CD4-positive, alpha-beta T cell treated with Interferon gamma for 1 hour (primary cell): Measurements from ENCODE around the gene KCNS1.

Experiments used
- DNase-seq: peaks from one replicate; pipeline ENCODE4 v3.0.0-alpha.2; 2020

Gene KCNS1

DNA sequence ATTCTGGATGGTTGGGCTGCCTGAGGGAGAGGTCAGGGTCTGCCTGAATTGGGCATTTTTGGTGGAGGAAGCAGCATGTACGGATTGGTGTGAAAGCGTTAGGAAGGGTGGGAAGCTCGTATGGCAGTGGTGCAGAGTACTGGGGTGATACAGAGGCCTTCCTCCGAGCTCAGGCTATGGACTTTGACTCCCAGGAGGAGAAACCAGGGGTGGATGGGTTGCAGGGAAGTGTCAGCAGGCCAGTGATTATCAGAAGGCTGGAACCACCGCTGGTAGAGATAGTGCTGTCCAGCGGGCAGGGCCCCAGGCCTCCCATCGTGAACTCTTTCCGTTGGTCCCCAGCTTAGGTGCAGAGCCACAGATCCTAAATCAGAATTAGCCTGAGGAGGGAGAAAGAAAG is 8.7 kb upstream of the KCNS1 start:
- no peak for DNase-seq

DNA sequence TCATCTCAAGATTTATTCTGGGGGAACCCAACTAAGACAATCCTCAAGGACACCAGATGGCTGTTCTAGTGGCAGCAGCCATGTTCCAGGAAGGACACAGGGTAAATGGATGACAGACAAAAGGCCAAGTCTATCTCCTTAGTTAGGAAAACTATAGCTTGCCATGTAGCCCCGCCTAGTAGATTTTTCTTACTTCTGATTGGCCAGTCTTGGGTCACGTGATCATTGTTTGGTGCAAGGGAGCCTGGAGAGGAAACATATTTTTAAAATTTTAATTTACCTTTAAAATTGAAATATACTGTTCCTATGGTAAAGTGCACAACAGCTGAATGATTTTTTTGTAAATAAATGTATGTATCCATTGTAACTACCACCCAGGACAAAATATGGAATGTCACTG is 4.4 kb upstream of the KCNS1 start:
- DNase-seq = no peak

DNA sequence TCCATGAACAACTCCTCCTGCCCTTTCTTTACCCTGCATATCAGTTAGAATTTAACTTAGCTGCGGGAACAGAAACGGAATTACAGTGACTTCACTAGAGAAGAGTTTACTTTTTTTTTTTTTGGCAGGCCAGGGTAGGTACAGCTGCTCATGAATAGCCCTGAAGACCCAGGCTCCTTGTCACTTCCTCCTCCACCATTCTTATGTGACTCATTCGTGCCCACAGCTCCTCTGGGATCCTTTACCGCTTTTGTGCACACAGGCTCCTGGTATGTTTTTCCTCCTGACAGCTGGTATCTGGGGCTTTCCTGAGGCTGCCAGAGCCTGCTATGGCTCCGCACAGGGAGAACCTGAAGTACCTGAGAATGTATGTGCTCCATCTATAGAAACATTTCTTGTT is 3.9 kb upstream of the KCNS1 start:
- DNase-seq = no peak

DNA sequence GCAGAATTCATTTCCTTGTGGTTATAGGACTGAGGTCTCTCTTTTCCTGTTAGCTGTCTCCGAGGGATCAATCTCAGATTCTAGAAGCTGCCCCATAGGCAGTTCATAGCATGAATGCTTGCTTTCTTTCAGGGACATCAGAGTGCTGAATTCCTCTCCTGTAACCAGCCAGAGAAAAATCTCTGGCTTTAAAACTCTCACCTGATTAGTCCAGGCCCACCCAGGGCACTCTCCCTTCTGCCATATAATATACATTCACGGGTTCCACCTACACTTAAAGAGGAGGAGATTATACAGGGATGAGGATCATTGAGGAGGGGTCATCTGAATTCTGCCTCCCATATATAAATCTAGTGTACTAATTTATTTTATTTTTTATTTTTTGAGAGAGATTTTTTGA is 2.1 kb upstream of the KCNS1 start:
- DNase-seq = no peak

DNA sequence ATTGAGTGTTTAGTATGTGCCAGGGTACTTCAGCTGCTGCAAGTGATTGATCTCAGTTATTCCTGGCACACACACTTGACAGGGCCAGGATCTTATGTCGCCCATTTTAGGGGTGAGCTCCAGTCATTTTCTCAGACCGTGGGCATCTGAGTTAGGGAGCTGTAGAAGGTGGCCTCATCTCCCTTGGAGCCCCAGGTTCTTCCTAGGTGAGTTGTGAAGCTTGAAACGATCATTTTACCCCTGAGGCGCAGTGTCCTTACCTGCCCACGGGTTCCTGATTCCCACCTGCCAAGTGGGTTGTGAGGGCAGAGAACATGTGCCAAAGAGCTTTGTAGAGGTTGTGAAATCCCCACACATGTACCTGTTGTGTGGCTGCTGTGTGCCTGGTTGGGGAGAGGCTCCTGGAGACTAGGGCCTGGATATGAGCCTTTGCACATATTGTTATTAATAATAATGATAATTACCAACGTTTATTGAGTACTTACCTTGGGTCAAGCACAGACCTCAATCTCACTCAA is 465 bp upstream of the KCNS1 start:
- DNase-seq = no peak

DNA sequence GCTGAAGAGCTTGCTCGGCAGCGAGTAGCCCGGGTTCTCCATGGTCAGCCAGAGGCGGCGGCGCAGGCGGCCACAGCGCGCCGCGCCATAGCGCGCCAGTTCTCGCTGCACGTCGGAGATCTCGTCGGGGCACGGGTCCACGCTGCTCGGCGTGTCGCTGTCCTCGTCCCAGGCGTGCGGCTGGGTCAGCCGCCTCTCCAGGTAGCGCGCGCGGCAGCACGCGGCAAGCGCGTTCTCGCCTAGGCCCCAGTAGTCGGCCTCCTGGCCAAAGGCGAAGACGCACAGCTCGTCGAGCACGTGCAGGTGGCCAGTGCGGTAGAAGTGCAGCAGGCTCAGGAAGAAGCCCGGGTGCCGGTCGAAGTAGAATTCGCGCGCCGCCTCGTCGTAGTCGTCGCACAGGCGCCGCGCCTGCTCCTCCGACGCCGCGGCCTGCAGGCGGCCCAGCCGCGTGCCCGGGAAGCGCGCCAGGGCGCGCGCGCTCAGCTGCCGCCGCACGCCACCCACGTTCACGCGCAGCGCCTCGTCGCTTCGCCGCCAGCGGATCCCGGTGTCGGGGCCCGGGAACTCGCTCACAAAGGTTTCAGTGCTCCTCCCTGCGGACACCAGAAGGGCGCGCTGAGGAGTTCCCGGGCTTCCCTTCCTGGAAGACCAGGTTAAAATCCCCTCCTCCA is 2.7 kb downstream of the KCNS1 start:
- DNase-seq = no peak

DNA sequence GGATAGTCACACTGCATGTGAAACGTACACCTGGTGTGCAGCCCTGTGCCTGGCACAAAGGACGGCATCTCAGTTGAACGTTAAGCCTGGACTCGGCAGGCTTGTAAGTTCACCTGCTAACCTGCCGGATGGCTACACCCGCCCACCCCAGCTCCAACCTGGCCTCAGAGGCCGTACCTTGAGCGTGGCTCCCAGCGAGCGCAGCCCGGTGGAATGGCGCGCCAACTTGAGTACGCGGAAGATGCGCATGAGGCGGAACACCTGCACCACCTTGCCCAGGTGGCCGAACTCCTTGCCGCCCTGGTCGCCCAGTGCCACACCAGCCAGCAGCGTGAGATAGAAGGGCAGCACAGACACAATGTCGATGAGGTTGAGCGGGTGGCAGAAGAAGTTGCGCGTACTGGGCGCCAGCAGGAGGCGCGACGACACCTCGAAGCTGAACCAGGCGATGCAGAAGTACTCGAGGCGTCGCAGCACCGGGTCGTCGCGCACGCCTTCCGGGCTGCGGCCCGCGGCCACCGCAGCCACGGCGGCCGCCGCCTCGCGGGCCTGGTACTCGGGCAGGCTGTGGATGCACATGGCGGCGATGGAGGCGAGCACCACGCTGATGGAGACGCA is 3.3 kb downstream of the KCNS1 start:
- peak; percentile 29 for DNase-seq

DNA sequence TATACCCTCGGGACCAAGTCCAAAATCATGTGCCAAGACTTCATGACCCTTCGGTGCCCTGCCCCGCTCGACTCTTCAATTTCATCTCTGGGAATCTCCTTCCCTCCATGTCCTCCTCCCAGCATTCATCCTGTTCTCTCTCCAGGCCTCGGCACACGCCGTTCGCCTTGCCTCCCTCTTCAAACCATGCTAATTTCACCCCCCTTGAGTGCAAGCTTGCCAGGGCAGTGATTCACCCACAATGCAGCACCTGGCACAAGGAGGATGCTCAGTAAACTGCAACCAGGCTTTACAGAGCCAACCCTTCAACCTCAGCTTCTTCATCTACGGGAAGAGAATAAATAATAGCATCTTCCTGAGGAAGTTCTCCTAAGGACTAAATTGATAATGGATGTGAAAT is 4.1 kb downstream of the KCNS1 start:
- DNase-seq = no peak

DNA sequence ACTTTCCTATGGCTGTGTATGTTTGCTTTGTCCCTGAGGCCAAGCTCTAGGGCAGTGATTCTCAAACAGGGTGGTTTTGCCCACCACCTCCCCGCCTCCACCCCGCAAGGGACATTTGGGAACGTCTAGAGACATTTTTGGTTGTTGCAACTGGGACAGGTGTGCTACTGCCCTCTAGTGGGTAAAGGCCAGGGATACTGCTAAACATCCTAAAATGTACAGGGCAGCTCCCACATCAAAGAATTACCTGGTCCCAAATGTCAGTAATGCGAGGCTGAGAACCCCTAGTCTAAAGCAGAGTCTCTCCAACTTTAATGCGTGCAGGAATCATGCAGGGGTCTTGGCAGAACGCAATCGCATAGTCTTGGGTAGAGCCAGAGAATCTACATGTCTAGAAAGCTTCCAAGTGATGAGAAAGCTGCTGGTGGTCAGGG is 5.1 kb downstream of the KCNS1 start:
- DNase-seq = peak; percentile 43

DNA sequence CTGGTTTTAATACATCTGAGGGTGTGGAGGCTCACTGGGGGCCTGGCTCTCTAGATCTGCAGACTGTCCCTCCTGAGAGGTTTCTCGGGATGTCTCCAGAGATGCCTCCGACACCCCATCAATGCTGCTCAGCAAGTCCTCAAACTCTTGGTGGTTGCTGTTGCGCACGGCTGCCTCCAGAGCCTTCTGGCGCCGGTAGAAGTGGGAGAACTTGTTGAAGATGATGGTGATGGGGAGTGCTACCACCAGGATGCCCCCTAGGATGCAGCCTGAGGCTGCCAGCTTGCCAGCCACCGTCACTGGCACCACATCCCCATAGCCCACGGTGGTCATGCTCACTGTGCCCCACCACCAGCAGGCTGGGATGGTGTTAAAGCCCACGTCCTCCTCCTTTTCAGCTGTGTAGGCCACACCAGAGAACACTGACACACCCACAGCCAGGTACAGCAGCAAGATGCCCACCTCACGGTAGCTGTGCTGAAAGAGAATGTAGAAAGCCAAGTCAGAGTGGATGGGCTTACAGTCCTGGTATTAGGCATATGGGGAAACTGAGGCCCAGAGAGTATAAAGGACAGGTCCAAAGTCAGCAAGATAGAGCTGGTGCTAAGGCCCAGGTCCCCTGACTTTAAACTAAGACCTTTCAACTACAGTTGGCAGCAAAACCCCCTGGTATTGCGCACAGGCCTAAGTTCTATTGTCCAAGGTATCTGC is 5.9 kb downstream of the KCNS1 start:
- DNase-seq = no peak

DNA sequence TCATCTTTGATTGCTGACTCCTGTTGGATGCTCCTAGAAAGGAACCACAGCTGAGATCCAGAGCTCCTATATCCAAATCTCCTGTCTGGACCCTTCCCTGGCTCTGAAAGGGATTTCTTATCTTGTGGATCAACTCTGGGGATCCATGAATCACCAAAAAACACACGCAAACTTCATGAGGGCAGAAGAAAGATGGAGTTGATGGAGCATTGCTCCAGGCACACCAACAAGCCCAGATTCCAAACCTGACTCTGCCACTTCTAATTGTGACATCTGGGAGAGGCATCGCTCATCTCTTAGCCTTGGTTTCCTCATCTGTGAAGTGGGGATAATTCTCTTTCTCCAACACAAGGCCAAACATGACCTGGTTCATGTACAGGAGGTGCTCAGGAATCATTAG is 6.7 kb downstream of the KCNS1 start:
- no peak for DNase-seq

DNA sequence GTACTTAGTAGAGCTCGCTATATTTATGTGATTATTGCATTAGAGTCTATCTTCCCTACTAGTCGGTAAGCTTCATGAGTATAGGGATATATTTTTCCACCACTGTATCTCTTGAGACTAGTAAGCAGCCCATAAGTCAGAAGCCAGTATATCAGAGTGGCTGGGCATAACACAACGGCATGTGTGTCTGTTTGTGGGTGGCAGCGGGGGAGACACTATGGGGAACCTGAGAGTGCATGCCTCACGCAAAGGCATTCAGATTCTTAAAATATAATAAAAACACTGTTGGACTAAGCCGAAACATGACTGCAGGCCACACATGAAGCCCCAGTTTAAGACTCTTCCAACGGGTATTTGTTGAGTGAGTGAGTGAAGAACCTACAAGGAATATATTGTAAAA is 8.0 kb downstream of the KCNS1 start:
- no peak for DNase-seq

DNA sequence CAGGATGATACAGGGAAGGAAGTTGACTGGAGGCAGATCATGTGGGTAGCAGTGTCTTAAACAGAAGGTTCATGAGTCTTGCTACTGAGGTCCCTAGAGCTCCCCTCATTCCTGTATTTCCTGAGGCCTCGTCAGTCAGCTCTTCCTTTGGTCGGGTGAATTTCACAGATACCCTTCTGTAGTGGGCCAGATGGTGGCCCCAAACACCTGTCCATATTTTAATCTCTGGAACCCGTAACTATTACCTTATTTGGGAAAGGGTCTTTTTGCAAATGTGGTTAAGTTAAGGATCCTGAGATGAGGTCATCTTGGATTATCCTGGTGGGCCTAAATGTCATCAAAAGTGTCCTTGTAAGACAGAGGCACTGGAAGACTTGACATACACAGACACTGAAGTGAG is 9.6 kb downstream of the KCNS1 start:
- DNase-seq = no peak

DNA sequence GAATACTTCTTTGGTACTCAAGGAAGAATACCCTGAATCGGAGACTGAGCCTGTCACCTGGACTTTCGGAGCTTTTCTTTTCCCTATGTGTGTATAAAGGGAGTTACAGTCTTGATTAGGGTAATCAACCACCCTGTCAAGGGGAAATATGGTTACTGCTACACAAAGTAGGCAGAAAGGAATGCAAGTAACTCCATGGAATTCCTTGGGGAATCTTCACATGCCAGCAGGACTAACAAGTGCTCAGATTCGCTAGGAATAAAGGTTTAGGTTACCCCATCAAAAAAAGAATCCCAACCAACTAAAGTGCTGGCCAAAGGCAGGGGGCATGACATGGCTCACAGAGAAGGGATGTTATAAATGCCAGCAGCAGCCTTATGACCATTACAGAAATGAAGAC is 10.4 kb downstream of the KCNS1 start:
- no peak for DNase-seq

DNA sequence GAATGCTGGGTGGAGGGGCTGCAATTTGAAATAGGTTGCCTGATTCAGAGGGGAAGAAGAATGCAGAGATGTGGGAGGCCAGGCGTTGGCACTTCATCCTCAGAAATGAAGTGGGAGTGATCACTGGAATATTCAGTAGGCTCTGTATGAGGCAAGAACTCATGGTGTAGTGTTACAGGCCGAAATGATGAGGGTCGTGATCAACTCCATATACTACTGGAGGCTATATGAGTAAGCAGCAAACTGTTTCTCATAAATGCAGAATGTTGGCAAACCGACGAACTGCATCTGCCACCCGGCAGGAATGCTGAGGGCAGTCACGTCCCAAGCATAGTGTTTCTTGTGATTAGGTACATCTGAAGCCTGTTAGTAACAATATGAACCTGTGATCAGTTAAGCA is 12.7 kb downstream of the KCNS1 start:
- DNase-seq = no peak

DNA sequence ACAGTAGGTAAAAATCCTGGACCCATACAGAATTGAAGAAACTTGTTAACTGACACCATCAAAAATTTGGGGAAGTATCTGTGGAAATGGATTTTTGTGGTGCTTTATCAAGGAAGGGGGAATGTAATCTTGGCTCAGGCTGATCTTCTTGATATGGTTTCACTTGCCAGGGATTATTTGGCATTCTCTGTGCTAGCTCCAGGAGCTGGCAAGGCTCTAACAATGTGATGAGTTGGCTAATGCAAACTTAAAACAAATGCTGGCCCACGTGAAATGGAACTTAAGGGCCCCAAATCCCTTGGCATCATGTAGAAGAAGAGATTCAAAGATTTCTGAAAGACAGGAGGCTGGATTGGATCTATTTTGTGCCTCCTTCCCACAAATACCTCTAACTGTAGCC is 13.1 kb downstream of the KCNS1 start:
- DNase-seq = no peak

DNA sequence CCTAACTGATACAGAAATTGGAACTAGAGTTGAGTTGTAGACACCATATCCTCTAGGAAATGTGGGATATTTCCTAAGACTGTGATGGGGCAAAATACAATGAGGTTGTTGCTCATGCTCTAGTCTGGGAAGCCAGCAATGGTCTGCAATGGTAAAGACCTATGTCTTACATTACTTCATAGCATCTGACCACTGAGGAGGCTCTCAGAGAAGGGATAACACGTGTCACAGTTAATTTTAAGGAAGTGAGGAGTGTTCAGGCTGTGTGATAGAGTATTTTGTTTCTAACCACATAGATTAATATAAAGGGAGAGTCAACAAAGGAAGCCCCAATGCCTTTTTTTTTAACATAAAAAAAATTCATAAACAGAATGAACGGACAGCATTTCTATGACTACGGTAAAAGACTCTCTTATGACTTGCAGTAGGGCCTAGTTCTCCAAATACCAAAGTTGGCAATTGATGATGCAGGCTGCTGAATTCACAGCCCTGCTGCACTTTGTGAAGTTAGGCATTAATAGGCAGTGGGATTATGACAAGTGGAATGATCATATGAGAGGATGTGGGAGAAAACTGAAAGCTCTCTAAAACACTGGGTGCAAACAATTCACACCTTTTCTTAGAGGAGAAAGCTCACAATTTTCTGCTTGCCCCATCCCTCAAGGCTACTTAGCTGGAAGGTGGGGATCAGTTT is 13.7 kb downstream of the KCNS1 start:
- DNase-seq = no peak

DNA sequence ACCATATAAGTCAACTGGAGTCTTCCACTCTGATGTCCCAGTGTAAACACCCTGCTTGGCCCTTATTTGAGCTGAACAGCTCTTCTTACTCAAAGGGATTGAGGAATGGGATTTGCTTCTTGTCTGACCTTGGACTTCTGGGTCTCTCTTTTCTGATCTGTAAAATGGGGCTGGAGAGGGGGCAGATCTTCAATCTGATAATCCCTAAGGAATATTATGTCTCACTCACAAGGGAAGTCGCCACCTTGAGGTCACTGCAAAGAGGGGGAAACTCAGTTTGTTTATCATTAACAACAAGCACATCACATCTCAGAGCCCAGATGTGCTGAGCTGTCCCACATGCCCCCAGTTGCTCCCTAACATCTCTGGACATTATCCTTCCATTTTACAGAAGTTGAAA is 15.1 kb downstream of the KCNS1 start:
- no peak for DNase-seq

DNA sequence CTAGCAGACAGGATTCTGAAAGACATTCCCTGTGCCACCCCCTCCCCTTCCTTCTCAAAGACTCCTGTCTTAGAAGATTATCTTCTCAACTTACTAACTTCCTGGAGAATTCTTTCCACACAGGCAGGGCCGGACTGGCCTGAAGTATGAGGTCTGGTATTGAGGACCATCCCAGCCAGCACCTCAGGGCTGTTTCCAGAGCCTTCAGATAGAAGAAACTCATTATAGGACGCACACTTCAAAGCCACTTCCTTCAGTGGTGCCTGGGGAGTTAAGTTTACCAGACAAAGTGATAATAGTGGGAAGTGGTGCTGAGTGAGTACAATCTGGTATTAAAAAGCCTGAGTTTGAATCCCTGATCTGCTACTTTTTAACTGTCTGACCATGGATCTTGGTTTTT is 15.6 kb downstream of the KCNS1 start:
- no peak for DNase-seq

DNA sequence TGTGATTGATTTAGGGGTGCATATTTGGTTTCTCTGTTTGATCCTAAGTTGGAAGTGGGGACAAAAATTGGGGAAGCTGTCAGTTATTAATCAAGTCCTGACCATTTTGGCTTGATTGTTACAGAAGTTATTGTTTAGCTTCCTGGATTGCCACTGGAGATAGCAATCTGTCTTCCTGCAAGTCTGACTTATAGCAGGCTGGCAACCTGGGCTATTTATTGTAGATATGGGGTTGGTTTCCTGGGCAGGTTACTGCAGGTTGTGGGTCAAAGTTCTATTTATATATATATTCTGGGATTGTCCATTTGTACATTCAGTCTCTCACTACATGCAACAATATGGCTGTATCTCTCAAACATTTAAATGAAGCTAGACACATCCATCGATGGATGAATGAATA is 17.8 kb downstream of the KCNS1 start:
- DNase-seq = no peak

DNA sequence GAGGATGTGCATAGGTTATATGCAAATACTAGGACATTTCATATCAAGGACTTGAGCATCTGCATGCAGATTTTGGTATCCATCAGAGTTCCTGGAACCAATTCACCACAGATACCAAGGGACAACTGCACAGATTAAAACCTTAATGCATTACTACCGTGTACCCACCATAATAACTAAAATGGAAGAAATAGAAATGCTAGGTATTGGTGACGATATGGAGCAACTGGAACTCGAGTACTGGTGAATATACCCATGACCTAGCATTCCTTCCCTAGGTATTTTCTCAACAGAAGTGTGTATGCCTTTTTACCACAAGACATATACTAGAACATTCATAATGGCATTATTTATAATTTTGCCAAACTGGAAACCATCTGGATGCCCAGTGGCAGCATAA is 18.5 kb downstream of the KCNS1 start:
- DNase-seq = no peak

DNA sequence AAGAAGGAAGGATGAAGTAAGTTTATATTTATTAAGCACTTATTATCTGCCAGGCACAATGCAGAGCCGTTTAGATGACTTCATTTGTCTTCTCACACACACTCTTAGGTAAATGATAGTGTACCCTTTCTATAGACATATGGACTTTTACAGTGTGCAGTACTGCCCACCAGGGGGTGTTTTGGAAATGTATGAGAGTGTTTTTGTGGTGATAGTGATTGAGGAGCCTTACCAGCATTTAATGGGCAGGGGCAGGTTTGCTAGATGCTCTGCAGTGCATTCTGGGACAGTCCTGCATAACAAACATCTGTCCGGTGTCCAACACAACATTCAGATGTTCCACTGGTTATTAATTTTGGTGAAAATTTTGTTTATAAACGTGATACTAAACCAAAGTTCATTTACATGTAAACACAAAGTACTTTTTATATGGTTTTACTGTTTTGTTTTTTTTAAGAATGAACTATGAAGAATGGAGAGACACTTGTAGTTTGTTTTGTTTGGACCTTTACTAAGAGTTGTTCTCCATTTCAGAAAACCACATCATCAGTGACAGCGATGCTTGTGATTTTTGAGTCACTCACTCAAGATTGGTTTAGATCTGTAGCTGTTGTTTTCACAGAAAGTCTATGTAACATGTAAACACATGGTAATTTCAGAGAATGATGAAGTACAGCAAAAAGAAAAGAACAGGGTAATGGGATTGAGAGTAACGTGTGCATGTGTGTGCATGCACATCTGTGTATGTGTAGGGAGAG is 19.9 kb downstream of the KCNS1 start:
- no peak for DNase-seq

DNA sequence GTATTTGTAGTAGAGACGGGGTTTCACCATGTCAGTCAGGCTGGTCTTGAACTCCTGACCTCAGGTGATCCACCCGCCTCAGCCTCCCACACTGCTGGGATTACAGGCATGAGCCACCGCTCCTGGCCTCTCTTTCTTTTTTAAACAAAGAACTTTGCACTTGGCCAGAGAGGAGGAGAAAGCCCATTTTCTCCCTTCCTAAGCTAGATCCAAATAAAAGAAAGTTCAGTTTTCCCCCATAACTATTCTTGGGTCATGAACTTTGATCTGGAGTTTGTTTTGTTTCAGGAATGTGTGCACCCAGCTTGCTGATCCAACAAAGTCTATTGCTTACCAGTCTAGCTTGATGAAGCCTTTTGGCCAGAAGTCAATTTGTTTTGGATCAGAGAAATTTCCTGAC is 23.4 kb downstream of the KCNS1 start:
- DNase-seq = no peak
